ENCODE measurements around the gene FURIN. TPM values are rescaled to one million over a fixed set of nuclear protein-coding genes. Genes with fewer than 3 reads are reported as not detected.

Gene FURIN
- polyA plus RNA-seq, 2 of the 4 experiments (the other 2 are of a cell fraction), result 16.8 to 33.3 TPM

DNA sequence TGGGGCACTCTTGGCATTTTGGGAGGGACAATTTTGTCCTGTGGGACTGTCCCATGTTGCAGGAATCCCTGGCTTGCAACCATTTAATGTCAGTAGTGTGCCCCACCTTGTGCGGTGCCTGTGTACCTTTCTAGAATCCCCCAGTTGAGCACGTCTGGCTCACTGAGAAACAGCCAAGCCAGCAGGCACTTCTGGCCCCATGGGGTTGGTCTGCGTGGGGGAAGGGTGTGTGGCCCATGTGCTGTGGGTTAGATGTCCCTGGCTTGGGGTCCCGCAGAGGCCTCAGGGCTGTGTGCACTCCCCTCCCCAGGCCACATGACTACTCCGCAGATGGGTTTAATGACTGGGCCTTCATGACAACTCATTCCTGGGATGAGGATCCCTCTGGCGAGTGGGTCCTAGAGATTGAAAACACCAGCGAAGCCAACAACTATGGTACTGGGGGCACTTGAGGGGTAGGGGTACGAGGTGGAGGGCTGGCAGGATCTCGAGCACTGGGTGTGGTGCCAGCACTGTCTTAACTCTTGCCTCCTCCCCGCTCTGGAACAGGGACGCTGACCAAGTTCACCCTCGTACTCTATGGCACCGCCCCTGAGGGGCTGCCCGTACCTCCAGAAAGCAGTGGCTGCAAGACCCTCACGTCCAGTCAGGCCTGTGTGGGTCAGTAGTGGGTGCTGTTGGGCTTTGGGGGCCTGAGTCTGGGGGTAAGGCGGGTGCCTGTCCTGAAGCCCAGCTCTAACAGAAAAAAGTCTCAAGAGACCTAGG is 12.2 kb downstream of the FURIN start:
- TF ChIP-seq, protein P1, sequence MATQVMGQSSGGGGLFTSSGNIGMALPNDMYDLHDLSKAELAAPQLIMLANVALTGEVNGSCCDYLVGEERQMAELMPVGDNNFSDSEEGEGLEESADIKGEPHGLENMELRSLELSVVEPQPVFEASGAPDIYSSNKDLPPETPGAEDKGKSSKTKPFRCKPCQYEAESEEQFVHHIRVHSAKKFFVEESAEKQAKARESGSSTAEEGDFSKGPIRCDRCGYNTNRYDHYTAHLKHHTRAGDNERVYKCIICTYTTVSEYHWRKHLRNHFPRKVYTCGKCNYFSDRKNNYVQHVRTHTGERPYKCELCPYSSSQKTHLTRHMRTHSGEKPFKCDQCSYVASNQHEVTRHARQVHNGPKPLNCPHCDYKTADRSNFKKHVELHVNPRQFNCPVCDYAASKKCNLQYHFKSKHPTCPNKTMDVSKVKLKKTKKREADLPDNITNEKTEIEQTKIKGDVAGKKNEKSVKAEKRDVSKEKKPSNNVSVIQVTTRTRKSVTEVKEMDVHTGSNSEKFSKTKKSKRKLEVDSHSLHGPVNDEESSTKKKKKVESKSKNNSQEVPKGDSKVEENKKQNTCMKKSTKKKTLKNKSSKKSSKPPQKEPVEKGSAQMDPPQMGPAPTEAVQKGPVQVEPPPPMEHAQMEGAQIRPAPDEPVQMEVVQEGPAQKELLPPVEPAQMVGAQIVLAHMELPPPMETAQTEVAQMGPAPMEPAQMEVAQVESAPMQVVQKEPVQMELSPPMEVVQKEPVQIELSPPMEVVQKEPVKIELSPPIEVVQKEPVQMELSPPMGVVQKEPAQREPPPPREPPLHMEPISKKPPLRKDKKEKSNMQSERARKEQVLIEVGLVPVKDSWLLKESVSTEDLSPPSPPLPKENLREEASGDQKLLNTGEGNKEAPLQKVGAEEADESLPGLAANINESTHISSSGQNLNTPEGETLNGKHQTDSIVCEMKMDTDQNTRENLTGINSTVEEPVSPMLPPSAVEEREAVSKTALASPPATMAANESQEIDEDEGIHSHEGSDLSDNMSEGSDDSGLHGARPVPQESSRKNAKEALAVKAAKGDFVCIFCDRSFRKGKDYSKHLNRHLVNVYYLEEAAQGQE (IDR thresholded peaks at IDR 0.05), result no peak
- TF ChIP-seq HOXA7 (CRISPR knock-in tag; IDR thresholded peaks at IDR 0.05), result no peak
- no peak for TF ChIP-seq ZSCAN20 (CRISPR knock-in tag; IDR thresholded peaks at IDR 0.05)
- no peak for TF ChIP-seq RFX5 (IDR thresholded peaks at IDR 0.05)
- TF ChIP-seq CHD2 (IDR thresholded peaks at IDR 0.05; ENCODE audit: low read length, partially characterized antibody), result no peak
- no peak for TF ChIP-seq SMC3 (IDR thresholded peaks at IDR 0.05)
- no peak for TF ChIP-seq CHD4 (IDR thresholded peaks at IDR 0.05; ENCODE audit: borderline replicate concordance)
- no peak for TF ChIP-seq JUN (IDR thresholded peaks at IDR 0.05)
- TF ChIP-seq POLR2A (IDR thresholded peaks at IDR 0.05; ENCODE audit: low read length), result no peak
- no peak for TF ChIP-seq POLR2AphosphoS2 (conservative IDR thresholded peaks at IDR 0.05; ENCODE audit: low read length)
- TF ChIP-seq EP300 (IDR thresholded peaks at IDR 0.05), result no peak
- TF ChIP-seq, protein P2, sequence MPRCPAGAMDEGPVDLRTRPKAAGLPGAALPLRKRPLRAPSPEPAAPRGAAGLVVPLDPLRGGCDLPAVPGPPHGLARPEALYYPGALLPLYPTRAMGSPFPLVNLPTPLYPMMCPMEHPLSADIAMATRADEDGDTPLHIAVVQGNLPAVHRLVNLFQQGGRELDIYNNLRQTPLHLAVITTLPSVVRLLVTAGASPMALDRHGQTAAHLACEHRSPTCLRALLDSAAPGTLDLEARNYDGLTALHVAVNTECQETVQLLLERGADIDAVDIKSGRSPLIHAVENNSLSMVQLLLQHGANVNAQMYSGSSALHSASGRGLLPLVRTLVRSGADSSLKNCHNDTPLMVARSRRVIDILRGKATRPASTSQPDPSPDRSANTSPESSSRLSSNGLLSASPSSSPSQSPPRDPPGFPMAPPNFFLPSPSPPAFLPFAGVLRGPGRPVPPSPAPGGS (IDR thresholded peaks at IDR 0.05), result no peak
- no peak for TF ChIP-seq MAZ (IDR thresholded peaks at IDR 0.05; ENCODE audit: borderline replicate concordance, low read depth, low read length)
- TF ChIP-seq RCOR1 (IDR thresholded peaks at IDR 0.05; ENCODE audit: low read depth, low read length), result no peak
- no peak for TF ChIP-seq ZFP36 (IDR thresholded peaks at IDR 0.05; ENCODE audit: borderline replicate concordance, partially characterized antibody)
- TF ChIP-seq, protein P3, sequence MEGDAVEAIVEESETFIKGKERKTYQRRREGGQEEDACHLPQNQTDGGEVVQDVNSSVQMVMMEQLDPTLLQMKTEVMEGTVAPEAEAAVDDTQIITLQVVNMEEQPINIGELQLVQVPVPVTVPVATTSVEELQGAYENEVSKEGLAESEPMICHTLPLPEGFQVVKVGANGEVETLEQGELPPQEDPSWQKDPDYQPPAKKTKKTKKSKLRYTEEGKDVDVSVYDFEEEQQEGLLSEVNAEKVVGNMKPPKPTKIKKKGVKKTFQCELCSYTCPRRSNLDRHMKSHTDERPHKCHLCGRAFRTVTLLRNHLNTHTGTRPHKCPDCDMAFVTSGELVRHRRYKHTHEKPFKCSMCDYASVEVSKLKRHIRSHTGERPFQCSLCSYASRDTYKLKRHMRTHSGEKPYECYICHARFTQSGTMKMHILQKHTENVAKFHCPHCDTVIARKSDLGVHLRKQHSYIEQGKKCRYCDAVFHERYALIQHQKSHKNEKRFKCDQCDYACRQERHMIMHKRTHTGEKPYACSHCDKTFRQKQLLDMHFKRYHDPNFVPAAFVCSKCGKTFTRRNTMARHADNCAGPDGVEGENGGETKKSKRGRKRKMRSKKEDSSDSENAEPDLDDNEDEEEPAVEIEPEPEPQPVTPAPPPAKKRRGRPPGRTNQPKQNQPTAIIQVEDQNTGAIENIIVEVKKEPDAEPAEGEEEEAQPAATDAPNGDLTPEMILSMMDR (IDR thresholded peaks at IDR 0.05), result no peak
- TF ChIP-seq, protein P4, sequence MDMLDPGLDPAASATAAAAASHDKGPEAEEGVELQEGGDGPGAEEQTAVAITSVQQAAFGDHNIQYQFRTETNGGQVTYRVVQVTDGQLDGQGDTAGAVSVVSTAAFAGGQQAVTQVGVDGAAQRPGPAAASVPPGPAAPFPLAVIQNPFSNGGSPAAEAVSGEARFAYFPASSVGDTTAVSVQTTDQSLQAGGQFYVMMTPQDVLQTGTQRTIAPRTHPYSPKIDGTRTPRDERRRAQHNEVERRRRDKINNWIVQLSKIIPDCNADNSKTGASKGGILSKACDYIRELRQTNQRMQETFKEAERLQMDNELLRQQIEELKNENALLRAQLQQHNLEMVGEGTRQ (IDR thresholded peaks at IDR 0.05), result no peak
- TF ChIP-seq, protein P5, sequence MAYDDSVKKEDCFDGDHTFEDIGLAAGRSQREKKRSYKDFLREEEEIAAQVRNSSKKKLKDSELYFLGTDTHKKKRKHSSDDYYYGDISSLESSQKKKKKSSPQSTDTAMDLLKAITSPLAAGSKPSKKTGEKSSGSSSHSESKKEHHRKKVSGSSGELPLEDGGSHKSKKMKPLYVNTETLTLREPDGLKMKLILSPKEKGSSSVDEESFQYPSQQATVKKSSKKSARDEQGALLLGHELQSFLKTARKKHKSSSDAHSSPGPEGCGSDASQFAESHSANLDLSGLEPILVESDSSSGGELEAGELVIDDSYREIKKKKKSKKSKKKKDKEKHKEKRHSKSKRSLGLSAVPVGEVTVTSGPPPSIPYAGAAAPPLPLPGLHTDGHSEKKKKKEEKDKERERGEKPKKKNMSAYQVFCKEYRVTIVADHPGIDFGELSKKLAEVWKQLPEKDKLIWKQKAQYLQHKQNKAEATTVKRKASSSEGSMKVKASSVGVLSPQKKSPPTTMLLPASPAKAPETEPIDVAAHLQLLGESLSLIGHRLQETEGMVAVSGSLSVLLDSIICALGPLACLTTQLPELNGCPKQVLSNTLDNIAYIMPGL (CRISPR knock-in tag; IDR thresholded peaks at IDR 0.05; ENCODE audit: borderline replicate concordance), result no peak
- H3K4me1 ChIP-seq, result no peaks in the 10 kb centered on the region
- H3K27ac ChIP-seq, result no peak overlapping the region
- no peak for ATAC-seq
- CTCF ChIA-PET, result interaction anchor here (0.6 to 10.9 kb wide), 5 partner anchors 13 to 243 kb away, joined by 3 to 265 read pairs (median 3); no protein-coding TSS in a partner anchor
- POLR2A ChIA-PET, result no interaction called here
- no peak overlapping the region for H3K4me3 ChIP-seq
- WGBS (ENCODE audit: missing lambda C conversion rate), result 92% methylated on average over 16 of the region's 16 CpGs
- H3K4me2 ChIP-seq, result no peak overlapping the region
- FAIRE-seq, result no peak
- DNase-seq (ENCODE audit: low read depth in 1 of 2, low spot score in 1 of 2), result no peak
- H3K9me3 ChIP-seq, result no peaks in the 10 kb centered on the region
